HEK293 (cell line): ENCODE measurements around the gene SQSTM1.
"Not testable (repeated sequence)": the region's sequence is repeated elsewhere in the genome, so short reads cannot be mapped to it uniquely, and the experiment has no call there.

Source experiments
- CTCF ChIA-PET: fragments of 350-600 bp; formaldehyde crosslinking; extraction: SDS; loops from one replicate; lab custom pipeline; 2021; ENCODE audit warnings: antibody characterized with exemption; lab: Yijun Ruan, JAX
- POLR2A ChIA-PET: fragments of 300-600 bp; formaldehyde crosslinking; extraction: SDS; loops from one replicate; lab custom pipeline; 2020; ENCODE audit warnings: antibody characterized with exemption, inconsistent platforms; lab: Yijun Ruan, JAX
- H3K27ac ChIP-seq: fragments of 200-500 bp; sonication (Bioruptor generic); 2 replicates; pipeline ENCODE4 v1.5.1; 2014; ENCODE audit warnings: low read depth, low read length, control low read depth, inconsistent platforms; ENCODE audit errors: extremely low read depth
- H3K36me3 ChIP-seq, 2 experiments: fragments of 200-500 bp in 1 of 2; sonication (Bioruptor generic) in 1 of 2; 1 replicate in 1 of 2; 2 replicates in 1 of 2; pipeline ENCODE4 v1.5.1; 2014 to 2017; ENCODE audit warnings: inconsistent platforms in 2 of 2, low read length in 2 of 2; ENCODE audit not compliant: control insufficient read depth in 2 of 2, insufficient read depth in 1 of 2
- H3K4me1 ChIP-seq: fragments of 200-500 bp; sonication (Bioruptor generic); 2 replicates; pipeline ENCODE4 v1.5.1; 2014; ENCODE audit warnings: mild to moderate bottlenecking, low read length, inconsistent platforms; ENCODE audit not compliant: control insufficient read depth, insufficient read depth
- H3K4me3 ChIP-seq: 2 replicates; pipeline ENCODE4 v1.5.1; 2011; ENCODE audit warnings: low read depth, mild to moderate bottlenecking, control low read depth, low read length, moderate library complexity
- H3K9me3 ChIP-seq: fragments of 200-500 bp; sonication (Bioruptor generic); 2 replicates; pipeline ENCODE4 v1.5.1; 2014; ENCODE audit warnings: low read depth, low read length, inconsistent platforms; ENCODE audit not compliant: control insufficient read depth, insufficient read depth
- GFI1B ChIP-seq: fragments of 450-650 bp; formaldehyde crosslinking; IDR thresholded peaks from 2 replicates; pipeline ENCODE4 v1.5.1; 2016; ENCODE audit warnings: missing biosample characterization, missing genetic modification characterization
- GLIS1 ChIP-seq: fragments of 450-650 bp; formaldehyde crosslinking; IDR thresholded peaks from 2 replicates; pipeline ENCODE4 v1.5.1; 2016; ENCODE audit warnings: missing biosample characterization, missing genetic modification characterization
- OSR2 ChIP-seq: fragments of 450-650 bp; formaldehyde crosslinking; IDR thresholded peaks from 2 replicates; pipeline ENCODE4 v1.5.1; 2016; ENCODE audit warnings: missing biosample characterization, missing genetic modification characterization
- TCF7L2 ChIP-seq: IDR thresholded peaks from 2 replicates; pipeline ENCODE4 v1.6.1; 2011; ENCODE audit warnings: low read depth, mild to moderate bottlenecking, inconsistent platforms, low read length, moderate library complexity, borderline replicate concordance
- ZBTB7A ChIP-seq: fragments of 450-650 bp; formaldehyde crosslinking; IDR thresholded peaks from 2 replicates; pipeline ENCODE4 v1.5.1; 2016; ENCODE audit warnings: low read depth, missing biosample characterization, missing genetic modification characterization
- ZIC2 ChIP-seq: fragments of 450-650 bp; formaldehyde crosslinking; IDR thresholded peaks from 2 replicates; pipeline ENCODE4 v1.5.1; 2016; ENCODE audit warnings: missing biosample characterization, missing genetic modification characterization
- ZNF138 ChIP-seq: fragments of 450-650 bp; formaldehyde crosslinking; IDR thresholded peaks from 2 replicates; pipeline ENCODE4 v1.5.1; 2016; ENCODE audit warnings: missing biosample characterization, missing genetic modification characterization, borderline replicate concordance
- ZNF223 ChIP-seq: fragments of 450-650 bp; formaldehyde crosslinking; IDR thresholded peaks from 2 replicates; pipeline ENCODE4 v1.5.1; 2016; ENCODE audit warnings: missing biosample characterization, missing genetic modification characterization
- ZNF324 ChIP-seq: fragments of 450-650 bp; formaldehyde crosslinking; IDR thresholded peaks from 2 replicates; pipeline ENCODE4 v1.5.1; 2016; ENCODE audit warnings: missing biosample characterization, missing genetic modification characterization
- ZNF426 ChIP-seq: fragments of 450-650 bp; formaldehyde crosslinking; IDR thresholded peaks from 2 replicates; pipeline ENCODE4 v1.5.1; 2017; ENCODE audit warnings: missing biosample characterization, missing genetic modification characterization, mild to moderate bottlenecking, inconsistent platforms, moderate library complexity
- ZNF521 ChIP-seq: fragments of 450-650 bp; formaldehyde crosslinking; IDR thresholded peaks from 2 replicates; pipeline ENCODE4 v1.5.1; 2017; ENCODE audit warnings: missing biosample characterization, mild to moderate bottlenecking, missing genetic modification characterization

Gene SQSTM1

GRCh38 chr5:179788193-179788854 lies 32.4 kb upstream of the SQSTM1 start:
- ChIA-PET CTCF (interaction anchor here (0.7 kb wide), 1 partner anchor 1501 kb away, joined by 6 read pairs; no protein-coding TSS in a partner anchor), POLR2A (interaction anchor here (1.6 kb wide), 1 partner anchor 25 kb away, joined by 4 read pairs; no protein-coding TSS in a partner anchor)
- no peak overlapping the region for H3K4me3 ChIP-seq
- H3K4me1 ChIP-seq: no peaks in the 10 kb centered on the region
- H3K27ac ChIP-seq: no peak overlapping the region
- no peak for TF ChIP-seq ZNF521
- TF ChIP-seq OSR2 (tag by site-specific recombination): peak; percentile 43
- no peaks in the 10 kb centered on the region for H3K9me3 ChIP-seq
- no peaks in the 10 kb centered on the region for H3K36me3 ChIP-seq

GRCh38 chr5:179789278-179789677 lies 31.4 kb upstream of the SQSTM1 start:
- CTCF ChIA-PET, H3K9me3 ChIP-seq, H3K4me3 ChIP-seq, POLR2A ChIA-PET, H3K36me3 ChIP-seq, H3K4me1 ChIP-seq, H3K27ac ChIP-seq: not testable (repeated sequence)

- CTCF ChIA-PET: no interaction called here
- Histone ChIP-seq H3K9me3 (no peaks in the 10 kb centered on the region), H3K36me3 (peaks cover 0 to 4% of the 10 kb centered on the region in 2 experiments; a peak in 1 of 3 replicates), H3K4me1 (no peaks in the 10 kb centered on the region), H3K4me3 (no peak overlapping the region), H3K27ac (no peak overlapping the region)
- POLR2A ChIA-PET: interaction anchor here (0.6 to 1.1 kb wide), 3 partner anchors 25 to 168 kb away, joined by 3 to 4 read pairs (median 3); partner anchors contain the start of genes HNRNPH1 and MAML1
- TF ChIP-seq ZIC2 (tag by site-specific recombination): peak; percentile 43; the same call in 1 of the 2 replicates
- no peak for TF ChIP-seq ZNF138
Measured at GRCh38 chr5:179791881-179792611, 28.7 kb upstream of the SQSTM1 start.

- ChIA-PET CTCF (interaction anchor here (2.1 kb wide), 1 partner anchor 29 kb away, joined by 14 read pairs; no protein-coding TSS in a partner anchor), POLR2A (interaction anchor here (0.6 to 1.1 kb wide), 2 partner anchors 26 to 169 kb away, joined by 3 to 4 read pairs; partner anchors contain the start of gene HNRNPH1)
- peaks cover 0 to 12% of the 10 kb centered on the region in 2 experiments; a peak in 1 of 3 replicates for H3K36me3 ChIP-seq
- no peak overlapping the region for H3K4me3 ChIP-seq
- no peak overlapping the region for H3K27ac ChIP-seq
- TF ChIP-seq ZNF324 (tag by site-specific recombination) (no peak), ZNF426 (tag by site-specific recombination) (no peak), GFI1B (no peak), TCF7L2 (no peak), ZNF223 (tag by site-specific recombination) (no peak), ZBTB7A (no peak), GLIS1 (tag by site-specific recombination) (peak; percentile 34; the same call in 1 of the 2 replicates)
- H3K4me1 ChIP-seq: no peaks in the 10 kb centered on the region
- no peaks in the 10 kb centered on the region for H3K9me3 ChIP-seq
Measured at GRCh38 chr5:179792612-179793467, 27.9 kb upstream of the SQSTM1 start.
